ENCODE data around the gene CDA. TPM values are rescaled to one million over a fixed set of nuclear protein-coding genes. Genes with fewer than 3 reads are reported as not detected.

The CDA gene
- total and polyA plus RNA-seq, 9 of the 15 experiments (the other 6 are each of a cell fraction or from before 2014, with no cell fraction given): not detected

GRCh38 chr1:20633190-20634064, 44.5 kb downstream of the CDA start, which contains the start of gene PINK1 (continued):
- TF ChIP-seq UBTF (IDR thresholded peaks at IDR 0.05; ENCODE audit: borderline replicate concordance in 1 of 2, low read depth in 2 of 2, low read length in 2 of 2) (peak; percentile 71 to 91; a peak in 3 of 4 replicates), ZNF124 (CRISPR knock-in tag; IDR thresholded peaks at IDR 0.05) (0 out of 2 replicates have a peak, but pooled peaks have one; percentile 78), SMARCB1 (IDR thresholded peaks at IDR 0.05; ENCODE audit: insufficient read length, low read depth) (no peak), NONO (IDR thresholded peaks at IDR 0.05; ENCODE audit: low read depth in 2 of 2, low read length in 1 of 2) (peak in 1 of 2 experiments; percentile 92; a peak in 2 of 4 replicates), NEUROD1 (IDR thresholded peaks at IDR 0.05; ENCODE audit: borderline replicate concordance, low read depth, low read length, partially characterized antibody) (peak; percentile 43), NKRF (IDR thresholded peaks at IDR 0.05; ENCODE audit: borderline replicate concordance) (peak; percentile 66; the same call in 1 of the 2 replicates), ZFPM2 (CRISPR knock-in tag; IDR thresholded peaks at IDR 0.05) (peak; percentile 90; the same call in 1 of the 2 replicates), NFIC (IDR thresholded peaks at IDR 0.05) (peak; percentile 78), ZBTB5 (IDR thresholded peaks at IDR 0.05) (no peak), CHAMP1 (IDR thresholded peaks at IDR 0.05) (peak; percentile 69; the same call in 1 of the 2 replicates), ZNF232 (CRISPR knock-in tag; IDR thresholded peaks at IDR 0.05) (no peak), ZNF766 (CRISPR knock-in tag; conservative IDR thresholded peaks at IDR 0.05) (peak; percentile 72; the same call in 1 of the 2 replicates), ERF (CRISPR knock-in tag; IDR thresholded peaks at IDR 0.05) (no peak; the same call in 1 of the 2 replicates), SIX5 (IDR thresholded peaks at IDR 0.05; ENCODE audit: borderline replicate concordance in 1 of 2, insufficient read depth in 1 of 2, low read depth in 1 of 2, low read length in 2 of 2) (no peak), GATAD2B (IDR thresholded peaks at IDR 0.05; ENCODE audit: borderline replicate concordance) (peak; percentile 89; the same call in 1 of the 2 replicates), ZKSCAN1 (IDR thresholded peaks at IDR 0.05; ENCODE audit: low read depth, low read length) (peak; percentile 53)
